Skin epidermis (tissue), 12 donors: ENCODE data around the gene RIC8B.
"Not testable (repeated sequence)": the region's sequence is repeated elsewhere in the genome, so short reads cannot be mapped to it uniquely, and the experiment has no call there.

Experiments
- H3K27ac ChIP-seq, 21 experiments: fragments of 200-600 bp; sonication (generic) in 11 of 21; one replicate each; pipeline ENCODE4 v1.5.0; 2020; ENCODE audit warnings: mild to moderate bottlenecking in 3 of 21, inconsistent platforms in 2 of 21, moderate library complexity in 2 of 21
- H3K4me3 ChIP-seq, 7 experiments: fragments of 200-600 bp; sonication (generic) in 2 of 7; one replicate each; pipeline ENCODE4 v1.5.0; 2020; ENCODE audit warnings: inconsistent platforms in 2 of 7, mild to moderate bottlenecking in 2 of 7, moderate library complexity in 1 of 7

The RIC8B gene

GRCh38 chr12:106774005-106774807 is at the start of gene RIC8B:
Gene RIC8B (plus strand): TSS chr12:106774682. CDS start chr12:106774746, 64 bp downstream.
- H3K4me3 ChIP-seq = peak within 1 kb of the TSS; percentile 72 to 94 (median 83)

GRCh38 chr12:106724934-106725333 is 49.5 kb upstream of the RIC8B start:
- no peak overlapping the region for H3K27ac ChIP-seq
- no peak overlapping the region for H3K4me3 ChIP-seq

More at GRCh38 chr12:106774005-106774807, at the start of gene RIC8B:
- H3K27ac ChIP-seq = peak within 1 kb of the TSS; percentile 2 to 98 (median 93)

GRCh38 chr12:106726603-106727202 is 47.8 kb upstream of the RIC8B start:
- H3K27ac ChIP-seq, H3K4me3 ChIP-seq: not testable (repeated sequence)

- no peak overlapping the region for H3K4me3 ChIP-seq
These were observed 44.9 kb upstream of the RIC8B start for GRCh38 chr12:106729611-106730010.

GRCh38 chr12:106732890-106733289 is 41.6 kb upstream of the RIC8B start:
- no peak overlapping the region for H3K27ac ChIP-seq
- H3K4me3 ChIP-seq = no peak overlapping the region

More at GRCh38 chr12:106729611-106730010, 44.9 kb upstream of the RIC8B start:
- no peak overlapping the region for H3K27ac ChIP-seq

GRCh38 chr12:106733660-106734059 is 40.8 kb upstream of the RIC8B start:
- Histone ChIP-seq H3K27ac (no peak overlapping the region), H3K4me3 (no peak overlapping the region)

GRCh38 chr12:106736051-106736957 is 38.2 kb upstream of the RIC8B start:
- no peak overlapping the region for H3K4me3 ChIP-seq
- H3K27ac ChIP-seq = no peak overlapping the region

GRCh38 chr12:106739318-106739717 is 35.2 kb upstream of the RIC8B start:
- Histone ChIP-seq H3K27ac (no peak overlapping the region), H3K4me3 (no peak overlapping the region)

- no peak overlapping the region for H3K27ac ChIP-seq
- H3K4me3 ChIP-seq = no peak overlapping the region
These were observed 34.5 kb upstream of the RIC8B start for GRCh38 chr12:106739815-106740530.

- H3K27ac ChIP-seq = no peak overlapping the region
- no peak overlapping the region for H3K4me3 ChIP-seq
These were observed 33.7 kb upstream of the RIC8B start for GRCh38 chr12:106740818-106741217.

- Histone ChIP-seq H3K4me3 (no peak overlapping the region), H3K27ac (no peak overlapping the region)
These were observed 33.2 kb upstream of the RIC8B start for GRCh38 chr12:106741247-106741646.

GRCh38 chr12:106743270-106743988 is 31.1 kb upstream of the RIC8B start:
- Histone ChIP-seq H3K4me3 (no peak overlapping the region), H3K27ac (no peak overlapping the region)

GRCh38 chr12:106744600-106744999 is 29.9 kb upstream of the RIC8B start:
- H3K27ac ChIP-seq = no peak overlapping the region

GRCh38 chr12:106745181-106745745 is 29.2 kb upstream of the RIC8B start:
- Histone ChIP-seq H3K27ac (no peak overlapping the region), H3K4me3 (no peak overlapping the region)

More at GRCh38 chr12:106744600-106744999, 29.9 kb upstream of the RIC8B start:
- no peak overlapping the region for H3K4me3 ChIP-seq

- Histone ChIP-seq H3K27ac (peak overlapping the region in 2 of 21 experiments; percentile 42 to 53), H3K4me3 (no peak overlapping the region)
These were observed 26.5 kb upstream of the RIC8B start for GRCh38 chr12:106747973-106748436.

- Histone ChIP-seq H3K27ac (no peak overlapping the region), H3K4me3 (no peak overlapping the region)
These were observed 24.0 kb upstream of the RIC8B start for GRCh38 chr12:106750524-106750923.

- H3K4me3 ChIP-seq = no peak overlapping the region
- peak overlapping the region in 1 of 21 experiments; percentile 22 for H3K27ac ChIP-seq
These were observed 21.0 kb upstream of the RIC8B start for GRCh38 chr12:106753526-106753925.

- Histone ChIP-seq H3K4me3 (no peak overlapping the region), H3K27ac (no peak overlapping the region)
These were observed 20.2 kb upstream of the RIC8B start for GRCh38 chr12:106754331-106754730.
